Left lung (tissue), 14 donors: ENCODE results near the gene SLC1A6. TPM values are rescaled to one million over a fixed set of nuclear protein-coding genes. Genes with fewer than 3 reads are reported as not detected.
"Not testable (repeated sequence)": the region's sequence is repeated elsewhere in the genome, so short reads cannot be mapped to it uniquely, and the experiment has no call there.

Experiments
- ATAC-seq: fragments of 200-7000 bp; cut with Tn5 transposase; one replicate; pipeline ENCODE4 v1.9.1; 2020; ENCODE audit warnings: moderate library complexity
- DNase-seq, 4 donors: peaks; one replicate each; pipeline ENCODE4 v3.0.0-alpha.2; 2013 to 2020
- H3K27ac ChIP-seq, 2 donors: fragments of 200-600 bp; sonication (generic) in 1 of 2; one replicate each; pipeline versions ENCODE4 v1.5.0 to v1.8.0; 2020 to 2021
- H3K27me3 ChIP-seq, 2 donors: fragments of 200-600 bp; sonication (generic) in 1 of 2; one replicate each; pipeline versions ENCODE4 v1.5.0 to v1.8.0; 2020 to 2021
- H3K36me3 ChIP-seq, 2 donors: fragments of 200-600 bp; sonication (generic) in 1 of 2; one replicate each; pipeline versions ENCODE4 v1.5.0 to v1.8.0; 2020 to 2021
- H3K4me1 ChIP-seq, 2 donors: fragments of 200-600 bp; one replicate each; pipeline ENCODE4 v1.8.0; 2021
- H3K4me3 ChIP-seq, 2 donors: fragments of 200-600 bp; sonication (generic) in 1 of 2; one replicate each; pipeline versions ENCODE4 v1.5.0 to v1.8.0; 2020 to 2021; ENCODE audit warnings: mild to moderate bottlenecking in 1 of 2
- H3K9me3 ChIP-seq, 2 donors: fragments of 200-600 bp; sonication (generic) in 1 of 2; one replicate each; pipeline versions ENCODE4 v1.5.0 to v1.8.0; 2020 to 2021
- CTCF ChIP-seq, 2 donors: fragments of 200-600 bp; sonication (generic) in 1 of 2; IDR thresholded peaks; one replicate each; pipeline versions ENCODE4 v1.5.0 to v1.8.0; 2021; ENCODE audit warnings: antibody characterized with exemption in 2 of 2
- intact Hi-C, 2 donors: fragments of 100-400 bp; cut with DNase I; formaldehyde crosslinking; loops; one replicate each; pipeline versions ENCODE4 v1.11.2 to v1.14.2; 2022
- long read RNA-seq, 12 donors: library from polyadenylated mRNA in 2 of 12; unstranded in 2 of 12; transcript quantifications; one replicate each; pipeline ENCODE4 v2.0.0 and lab custom pipeline, GENCODE V29; 2019 to 2026
- polyA plus RNA-seq, 6 donors: library from polyadenylated mRNA; unstranded; fragments of 120-200 nt; gene quantifications; one replicate each; pipeline ENCODE4 v1.2.1, GENCODE V29; 2013; ENCODE audit not compliant: insufficient read length in 6 of 6
- total RNA-seq, 2 donors: library from RNA; stranded (reverse); fragmentation: NEBNext Ultra II Directional; extraction: Animal tissue kit (Norgen Biotek cat#: 25700); gene quantifications; one replicate each; pipeline ENCODE4 v1.2.1, GENCODE V29; 2021
- donor health status: DM: no; HTN: yes; CAD: no.
- donor health status: DM: no; HTN: no; CAD: no.

The SLC1A6 gene
- total RNA-seq (not detected), polyA plus RNA-seq (under 1 TPM; 0.09 to 0.31 (median 0.17) TPM)
- long read RNA-seq, donor 1 = 0 reads
- long read RNA-seq, donor 2 = 0 reads
- long read RNA-seq, donor 3 = 0 reads
- long read RNA-seq, donor 4 = 0 reads
- long read RNA-seq, donor 5 = 0 reads
- long read RNA-seq, donor 6 = 0 reads
- long read RNA-seq, donor 7 = 0 reads
- long read RNA-seq, donor 8 = 0 reads
- long read RNA-seq, donor 9 = 0 reads
- long read RNA-seq, donor 10 = 0 reads
- long read RNA-seq, donor 11 = 0 reads
- long read RNA-seq, donor 12 = 0 reads

- DNase-seq (no peak), ATAC-seq (no peak)
- Histone ChIP-seq H3K27me3 (peaks cover 32 to 78% of the 10 kb centered on the region in 2 donors), H3K9me3 (no peaks in the 10 kb centered on the region), H3K4me1 (no peaks in the 10 kb centered on the region), H3K36me3 (no peaks in the 10 kb centered on the region), H3K4me3 (no peak within 1 kb of the TSS), H3K27ac (no peak within 1 kb of the TSS)
- intact Hi-C loops = no loop called here
- TF ChIP-seq CTCF (IDR thresholded peaks at IDR 0.05) = no peak
Observed at GRCh38 chr19:14979476-14980255, at the start of gene SLC1A6. SLC1A6 (minus strand) TSS chr19:14979864; CDS start chr19:14972910, 6,954 bp downstream.

GRCh38 chr19:15028490-15028889, 48.8 kb upstream of the SLC1A6 start:
- DNase-seq (no peak), ATAC-seq (peak; percentile 42)
- H3K4me1 ChIP-seq = no peaks in the 10 kb centered on the region
- no peaks in the 10 kb centered on the region for H3K9me3 ChIP-seq
- no peaks in the 10 kb centered on the region for H3K36me3 ChIP-seq
- no peak for TF ChIP-seq CTCF (IDR thresholded peaks at IDR 0.05)
- H3K27me3 ChIP-seq = peaks cover 0 to 23% of the 10 kb centered on the region in 2 donors
- no peak overlapping the region for H3K27ac ChIP-seq
- H3K4me3 ChIP-seq = no peak overlapping the region
- intact Hi-C loops = no loop called here

GRCh38 chr19:15025217-15025616, 45.6 kb upstream of the SLC1A6 start:
- no peak for TF ChIP-seq CTCF (IDR thresholded peaks at IDR 0.05)
- intact Hi-C loops = no loop called here
- no peaks in the 10 kb centered on the region for H3K9me3 ChIP-seq
- ATAC-seq (no peak), DNase-seq (no peak)
- H3K4me3 ChIP-seq = no peak overlapping the region
- no peaks in the 10 kb centered on the region for H3K36me3 ChIP-seq
- H3K4me1 ChIP-seq = no peaks in the 10 kb centered on the region
- H3K27ac ChIP-seq = no peak overlapping the region
- H3K27me3 ChIP-seq = peaks cover 0 to 52% of the 10 kb centered on the region in 2 donors

DNA sequence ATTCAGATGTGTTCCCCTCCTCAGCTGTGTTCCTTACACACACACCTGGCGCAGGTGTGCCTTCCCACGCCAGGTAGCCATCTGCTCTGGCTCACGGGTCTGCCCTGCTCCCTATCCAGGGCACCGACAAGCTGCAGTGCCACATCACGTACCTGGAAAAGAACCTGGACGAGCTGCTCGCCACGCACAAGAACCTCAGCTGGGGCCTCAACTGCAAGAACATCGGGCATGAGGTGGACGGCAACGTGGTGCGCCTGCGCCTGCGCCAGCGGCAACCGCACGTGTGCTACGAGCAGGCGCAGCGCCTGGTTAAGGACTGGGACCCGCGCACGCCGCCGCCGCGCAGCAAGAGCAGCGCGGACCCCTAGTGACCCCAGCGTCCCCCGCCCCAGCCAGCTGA, 43.1 kb upstream of the SLC1A6 start:
- Histone ChIP-seq H3K4me3 (no peak overlapping the region), H3K9me3 (no peaks in the 10 kb centered on the region), H3K27me3 (peaks cover 0 to 69% of the 10 kb centered on the region in 2 donors), H3K36me3 (no peaks in the 10 kb centered on the region), H3K4me1 (no peaks in the 10 kb centered on the region), H3K27ac (no peak overlapping the region)
- no peak for TF ChIP-seq CTCF (IDR thresholded peaks at IDR 0.05)
- ATAC-seq (no peak), DNase-seq (no peak)
- intact Hi-C loops = no loop called here

DNA sequence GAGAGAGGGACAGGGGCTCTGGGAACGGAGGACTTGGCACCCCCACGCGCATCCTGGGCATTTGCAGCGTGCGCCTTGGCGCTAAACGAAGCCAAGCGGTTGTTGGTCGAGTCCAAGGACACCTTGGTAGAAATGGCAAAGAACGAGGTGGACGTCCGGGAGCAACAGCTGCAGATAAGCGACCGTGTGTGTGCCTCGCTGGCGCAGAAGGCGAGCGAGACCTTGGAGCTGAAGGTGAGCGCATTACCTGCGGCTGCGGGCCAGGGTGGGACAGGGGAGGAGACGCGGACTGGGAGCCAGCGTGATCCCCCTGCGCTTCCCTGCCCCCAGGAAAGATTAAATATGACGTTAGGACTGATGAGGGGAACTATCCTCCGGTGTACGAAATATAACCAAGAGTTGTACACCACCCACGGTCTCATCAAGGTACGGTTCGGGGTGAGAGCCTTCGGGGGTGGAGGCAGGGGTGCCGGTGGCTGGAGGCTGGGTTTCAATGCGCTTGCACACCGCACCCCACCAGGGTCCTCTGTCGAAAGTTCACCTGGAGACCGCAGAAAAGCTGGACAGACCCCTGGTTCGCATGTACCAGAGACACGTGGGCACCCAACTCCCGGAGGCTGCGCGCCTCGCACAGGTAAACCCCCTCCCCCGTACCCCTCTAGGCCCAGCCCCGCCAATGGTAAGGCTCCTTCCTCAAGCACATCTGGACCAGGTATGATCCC, 41.8 kb upstream of the SLC1A6 start:
- intact Hi-C loops = no loop called here
- no peak for TF ChIP-seq CTCF (IDR thresholded peaks at IDR 0.05)
- Histone ChIP-seq H3K9me3 (no peaks in the 10 kb centered on the region), H3K27me3 (peaks cover 0 to 79% of the 10 kb centered on the region in 2 donors), H3K27ac (no peak overlapping the region), H3K36me3 (no peaks in the 10 kb centered on the region), H3K4me1 (no peaks in the 10 kb centered on the region), H3K4me3 (no peak overlapping the region)
- DNase-seq (no peak), ATAC-seq (no peak)

GRCh38 chr19:15018836-15019235, 39.2 kb upstream of the SLC1A6 start:
- H3K27me3 ChIP-seq = peaks cover 0 to 87% of the 10 kb centered on the region in 2 donors
- DNase-seq, H3K27ac ChIP-seq, H3K36me3 ChIP-seq, intact Hi-C loops, H3K4me3 ChIP-seq, H3K4me1 ChIP-seq, H3K9me3 ChIP-seq, ATAC-seq: not testable (repeated sequence)
